ENCODE measurements around the gene MIEF1. TPM values are rescaled to one million over a fixed set of nuclear protein-coding genes. Genes with fewer than 3 reads are reported as not detected.

Gene MIEF1
- total and polyA plus RNA-seq, 2 of the 8 experiments (the other 6 are each of a cell fraction or from before 2014, with no cell fraction given), result 16.8 to 32.7 TPM

GRCh38 chr22:39457556-39458443 is 44.3 kb upstream of the MIEF1 start:
- FAIRE-seq (no peak), DNase-seq (ENCODE audit: low read depth in 1 of 2, low spot score in 2 of 2) (no peak)
- Histone ChIP-seq H2BK5ac (ENCODE audit: low read depth, low read length) (no peak overlapping the region), H2BK120ac (replicated peaks; ENCODE audit: low read depth, low read length) (no peak overlapping the region), H3K23me2 (ENCODE audit: low read depth, low read length) (peaks cover 8% of the 10 kb centered on the region; the same call in 1 of the 2 replicates), H2AFZ (ENCODE audit: low read length) (no peak overlapping the region; the same call in 1 of the 2 replicates), H2BK20ac (ENCODE audit: low read length) (no peak overlapping the region), H3K23ac (ENCODE audit: insufficient read length) (no peak overlapping the region), H3K9ac (replicated peaks in 1 of 4; ENCODE audit: extremely low read depth in 1 of 4, low read depth in 3 of 4, low read length in 3 of 4) (peak overlapping the region in 3 of 4 experiments; percentile 8 to 73 (median 32); a peak in 4 of 7 replicates), H3K27me3 (replicated peaks in 1 of 4; ENCODE audit: control insufficient read depth in 3 of 4, extremely low read depth in 1 of 4, insufficient read depth in 3 of 4, low read length in 3 of 4) (peaks cover 5 to 24% (median 18%) of the 10 kb centered on the region in 4 experiments; a peak in 6 of 7 replicates), H2BK15ac (ENCODE audit: low read length) (peak overlapping the region; percentile 61; the same call in 1 of the 2 replicates), H4K20me1 (replicated peaks in 1 of 2; ENCODE audit: control insufficient read depth in 1 of 2, insufficient read depth in 2 of 2, low read length in 2 of 2) (peaks cover 0 to 6% of the 10 kb centered on the region in 2 experiments), H3K79me1 (ENCODE audit: low read depth, low read length) (no peaks in the 10 kb centered on the region; the same call in 1 of the 2 replicates), H2AK5ac (ENCODE audit: low read depth, low read length) (no peak overlapping the region), H3K14ac (ENCODE audit: insufficient read length) (no peak overlapping the region), H3K27ac (ENCODE audit: low read depth, low read length) (no peak overlapping the region), H3K56ac (replicated peaks; ENCODE audit: insufficient read length, low read depth, low read length) (no peak overlapping the region), H4K8ac (ENCODE audit: extremely low read depth, insufficient read depth, low read length) (no peak overlapping the region; the same call in 1 of the 2 replicates), H3K18ac (ENCODE audit: extremely low read depth, low read length) (peak overlapping the region; percentile 71; the same call in 1 of the 2 replicates), H3K4me1 (replicated peaks in 1 of 4; ENCODE audit: control insufficient read depth in 3 of 4, insufficient read depth in 4 of 4, low read length in 3 of 4) (peaks cover 0 to 25% (median 20%) of the 10 kb centered on the region in 4 experiments; a peak in 6 of 7 replicates), H3K4ac (replicated peaks; ENCODE audit: insufficient read length, low read depth, low read length) (peak overlapping the region; percentile 78), H3K4me2 (ENCODE audit: insufficient read depth in 1 of 2, low read depth in 2 of 2, low read length in 2 of 2) (peak overlapping the region; percentile 65 to 80), H3K79me2 (ENCODE audit: control insufficient read depth in 1 of 2, insufficient read depth in 2 of 2, low read length in 2 of 2) (no peaks in the 10 kb centered on the region), H4K91ac (replicated peaks; ENCODE audit: insufficient read length, low read length) (no peak overlapping the region), H3K36me3 (ENCODE audit: control insufficient read depth in 2 of 4, insufficient read depth in 4 of 4, low read length in 3 of 4) (no peaks in the 10 kb centered on the region), H3K4me3 (ENCODE audit: extremely low read depth in 1 of 4, insufficient read depth in 2 of 4, low read depth in 3 of 4, low read length in 4 of 4) (peak overlapping the region; percentile 46 to 89 (median 50)), H3K9me3 (ENCODE audit: insufficient read depth in 2 of 2, low read depth in 1 of 2, low read length in 1 of 2) (no peaks in the 10 kb centered on the region), H2BK12ac (ENCODE audit: low read depth, low read length) (no peak overlapping the region), H4K5ac (ENCODE audit: insufficient read length, low read depth, low read length) (no peak overlapping the region)
- peak; percentile 50 for TF ChIP-seq EZH2 (IDR thresholded peaks at IDR 0.05; ENCODE audit: low read depth, low read length, severe bottlenecking)
- TF ChIP-seq RAD21 (IDR thresholded peaks at IDR 0.05 in 1 of 2, conservative IDR thresholded peaks at IDR 0.05 in 1 of 2; ENCODE audit: low read depth in 2 of 2, low read length in 2 of 2), result no peak
- TF ChIP-seq KDM4A (IDR thresholded peaks at IDR 0.05; ENCODE audit: low read depth, low read length, severe bottlenecking), result peak; percentile 12
- 6% methylated on average over 14 of the region's 83 CpGs; no CpG with 5 or more reads in 1 of the 2 experiments for WGBS, 2 experiments (ENCODE audit: extremely low coverage in 1 of 2, insufficient coverage in 1 of 2, insufficient read length in 1 of 2, insufficient replicate concordance in 2 of 2, low coverage in 1 of 2, low lambda C conversion rate in 2 of 2, missing lambda C conversion rate in 1 of 2)
- ChIA-PET CTCF (ENCODE audit: partially characterized antibody) (interaction anchor here (0.6 to 2.1 kb wide), 9 partner anchors 12 to 1281 kb away, joined by 3 to 10 read pairs (median 4); no protein-coding TSS in a partner anchor), POLR2A (ENCODE audit: partially characterized antibody) (interaction anchor here (0.6 to 2.1 kb wide), 11 partner anchors 11 to 139 kb away, joined by 3 to 9 read pairs (median 3); partner anchors contain the start of genes ATF4 and TAB1)
